Endothelial cell of umbilical vein (primary cell): ENCODE results near the gene ZMYM4. TPM values are rescaled to one million over a fixed set of nuclear protein-coding genes. Genes with fewer than 3 reads are reported as not detected.

ENCODE experiments used
- BruUV-seq: library from RNA; stranded (reverse); fragments of 400-500 nt; replicated peaks from 2 replicates; lab custom pipeline; 2021; lab: Mats Ljungman, UMichigan
- CTCF ChIA-PET: fragments of 300-600, 350-600 bp; sonication (Branson Sonifier 250); formaldehyde crosslinking; loops from one replicate; lab custom pipeline; 2021; ENCODE audit warnings: antibody characterized with exemption, inconsistent platforms; lab: Charles Lee
- POLR2A ChIA-PET: fragments of 300-600, 350-600 bp; sonication (Branson Sonifier 250); formaldehyde crosslinking; loops from one replicate; lab custom pipeline; 2021; ENCODE audit warnings: antibody characterized with exemption, inconsistent platforms; lab: Charles Lee
- DNase-seq: peaks from one replicate; pipeline ENCODE4 v3.0.0-alpha.2; 2011; ENCODE audit warnings: low read depth, low spot score
- FAIRE-seq: peaks from 2 replicates; lab custom pipeline; 2011; peaks lifted over from hg19 to GRCh38; lab: Jason Lieb, UNC
- H2AFZ ChIP-seq: 2 replicates; pipeline ENCODE4 v1.6.0; 2012; ENCODE audit warnings: low read depth, low read length, control low read depth, inconsistent platforms
- H3K27ac ChIP-seq: 2 replicates; pipeline ENCODE4 v1.5.1; 2011; ENCODE audit warnings: low read depth, mild to moderate bottlenecking, control low read depth, low read length, moderate library complexity; ENCODE audit not compliant: insufficient read depth
- H3K27me3 ChIP-seq, 2 experiments: 2 replicates each; pipeline versions ENCODE4 v1.6.0 to v1.6.1; 2011; ENCODE audit warnings: low read length in 2 of 2, mixed read lengths in 1 of 2; ENCODE audit not compliant: control insufficient read depth in 2 of 2, insufficient read depth in 2 of 2
- H3K36me3 ChIP-seq, 2 experiments: 2 replicates in 1 of 2; 3 replicates in 1 of 2; pipeline ENCODE4 v1.5.1; 2011; ENCODE audit warnings: low read length in 2 of 2, mild to moderate bottlenecking in 1 of 2, moderate library complexity in 1 of 2; ENCODE audit not compliant: control insufficient read depth in 2 of 2, insufficient read depth in 2 of 2; ENCODE audit errors: extremely low read depth in 1 of 2
- H3K4me1 ChIP-seq: 3 replicates; pipeline ENCODE4 v1.5.1; 2011; ENCODE audit warnings: mild to moderate bottlenecking, low read length; ENCODE audit not compliant: control insufficient read depth, insufficient read depth; ENCODE audit errors: extremely low read depth
- H3K4me2 ChIP-seq: 2 replicates; pipeline ENCODE4 v1.6.1; 2011; ENCODE audit warnings: low read length, control low read depth, mixed read lengths; ENCODE audit not compliant: insufficient read depth
- H3K4me3 ChIP-seq, 3 experiments: fragments of 200-600 bp in 1 of 3; sonication (generic), shearing (Covaris generic) in 1 of 3; replicated peaks in 1 of 3; 2 replicates each; pipeline ENCODE4 v1.5.1; 2011 to 2016; ENCODE audit warnings: control low read depth in 3 of 3, low read length in 3 of 3, mild to moderate bottlenecking in 2 of 3, inconsistent platforms in 1 of 3, low read depth in 1 of 3, moderate library complexity in 1 of 3; ENCODE audit not compliant: insufficient read depth in 1 of 3
- H3K79me2 ChIP-seq: 2 replicates; pipeline ENCODE4 v1.6.0; 2012; ENCODE audit warnings: low read length, inconsistent platforms; ENCODE audit not compliant: control insufficient read depth, insufficient read depth
- H3K9ac ChIP-seq: replicated peaks from 2 replicates; pipeline ENCODE3; 2011; ENCODE audit warnings: low read length, control low read depth; ENCODE audit not compliant: insufficient read depth; ENCODE audit errors: extremely low read depth
- H3K9me1 ChIP-seq: replicated peaks from 3 replicates; pipeline ENCODE4 v1.6.0; 2011; ENCODE audit warnings: mild to moderate bottlenecking, low read length; ENCODE audit not compliant: control insufficient read depth, insufficient read depth; ENCODE audit errors: extremely low read depth
- H3K9me3 ChIP-seq: replicated peaks from 2 replicates; pipeline ENCODE4 v1.5.1; 2012; ENCODE audit warnings: low read length, inconsistent platforms; ENCODE audit not compliant: control insufficient read depth, insufficient read depth
- H4K20me1 ChIP-seq: replicated peaks from 2 replicates; pipeline ENCODE3; 2011; ENCODE audit warnings: mild to moderate bottlenecking, low read length; ENCODE audit not compliant: control insufficient read depth, insufficient read depth; ENCODE audit errors: extremely low read depth
- CTCF ChIP-seq, 2 donors: IDR thresholded peaks; 1 replicate in 1 of 2; 2 replicates in 1 of 2; pipeline ENCODE4 v1.5.1; 2011; ENCODE audit warnings: low read length in 2 of 2, mild to moderate bottlenecking in 2 of 2, moderate library complexity in 2 of 2, control low read depth in 1 of 2, inconsistent platforms in 1 of 2, low read depth in 1 of 2; ENCODE audit not compliant: insufficient read depth in 1 of 2; ENCODE audit errors: extremely low read depth in 1 of 2
- EZH2 ChIP-seq: IDR thresholded peaks from 2 replicates; pipeline ENCODE4 v1.6.1; 2012; ENCODE audit warnings: borderline replicate concordance, low read depth, mild to moderate bottlenecking, moderate library complexity, low read length, inconsistent platforms; ENCODE audit not compliant: severe bottlenecking
- FOS ChIP-seq: IDR thresholded peaks from 2 replicates; pipeline ENCODE4 v1.6.1; 2011; ENCODE audit warnings: mild to moderate bottlenecking, low read length, moderate library complexity, borderline replicate concordance; ENCODE audit not compliant: insufficient read depth
- GATA2 ChIP-seq: IDR thresholded peaks from 2 replicates; pipeline ENCODE4 v1.7.0; 2011; ENCODE audit warnings: low read depth, mild to moderate bottlenecking, moderate library complexity, mixed read lengths, low read length; ENCODE audit not compliant: insufficient read length, insufficient read depth
- JUN ChIP-seq: IDR thresholded peaks from 2 replicates; pipeline ENCODE4 v1.6.1; 2011; ENCODE audit warnings: borderline replicate concordance, low read depth; ENCODE audit not compliant: insufficient read length, insufficient read depth
- MAX ChIP-seq: IDR thresholded peaks from 2 replicates; pipeline ENCODE4 v1.6.1; 2011; ENCODE audit not compliant: insufficient read depth, insufficient read length
- MYC ChIP-seq: IDR thresholded peaks from one replicate; pipeline ENCODE4 v1.6.1; 2011; ENCODE audit warnings: mild to moderate bottlenecking, low read depth, low read length
- POLR2A ChIP-seq: IDR thresholded peaks from 2 replicates; pipeline ENCODE4 v1.6.1; 2012; ENCODE audit warnings: low read depth, mild to moderate bottlenecking, control low read depth, low read length
- POLR2AphosphoS5 ChIP-seq: IDR thresholded peaks from 2 replicates; pipeline ENCODE4 v1.6.1; 2012; ENCODE audit warnings: low read depth, mild to moderate bottlenecking, control low read depth, low read length, moderate library complexity; ENCODE audit not compliant: insufficient read depth
- dilution Hi-C: fragments of 300-500 bp; cut with MboI; formaldehyde crosslinking; loops from one replicate; pipeline ENCODE4 v1.15.0; 2019; ENCODE audit warnings: low sequenced_read_pairs; ENCODE audit not compliant: extremely low pct_ligation_motif_present
- intact Hi-C: fragments of 100-400 bp; cut with micrococcal nuclease; formaldehyde crosslinking; loops from one replicate; pipeline ENCODE4 v1.10.0; 2022
- polyA plus RNA-seq, 4 experiments: library from polyadenylated mRNA; depleted of rRNA in 3 of 4; stranded (reverse) in 3 of 4; unstranded in 1 of 4; fragments of >200 nt; gene quantifications; 2 replicates each; pipeline versions ENCODE4 v1.2.1 to v1.2.3, GENCODE V29; 2011 to 2012; ENCODE audit warnings: missing spikeins in 1 of 4
- total RNA-seq: library from RNA; stranded (reverse); gene quantifications from 2 replicates; pipeline ENCODE4 v1.2.3, GENCODE V29; 2021

Gene ZMYM4
- total and polyA plus RNA-seq, 2 donors (not counting 3 experiments of a cell fraction or from before 2014, with no cell fraction given), result 15.3 to 65.0 TPM

DNA sequence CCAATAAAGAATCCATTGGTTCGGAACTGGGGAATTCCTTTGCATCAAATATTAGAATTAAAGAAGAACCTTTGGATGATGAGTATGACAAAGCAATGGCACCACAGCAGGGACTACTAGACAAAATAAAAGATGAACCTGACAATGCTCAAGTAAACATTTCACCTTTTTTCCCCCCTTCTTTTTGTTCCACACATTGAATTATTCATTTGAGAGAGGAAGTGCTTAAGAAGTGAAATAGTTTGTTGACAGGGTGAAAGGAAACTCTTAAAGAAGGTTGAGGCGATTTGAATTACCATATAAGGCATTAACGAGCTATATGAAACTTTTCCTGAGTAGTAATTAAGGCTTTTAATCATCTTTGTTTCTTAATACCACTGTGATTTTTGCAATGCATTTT, 93.1 kb downstream of the ZMYM4 start:
- H4K20me1 ChIP-seq, result no peaks in the 10 kb centered on the region
- peak overlapping the region; percentile 24 for H3K4me2 ChIP-seq
- H3K9ac ChIP-seq, result no peak overlapping the region
- peak overlapping the region; percentile 7 for H3K27ac ChIP-seq
- no peak overlapping the region for H2AFZ ChIP-seq
- CTCF ChIA-PET, result interaction anchor here (1.8 kb wide), 1 partner anchor 14 kb away, joined by 6 read pairs; no protein-coding TSS in a partner anchor
- DNase-seq (peak; percentile 31), FAIRE-seq (no peak)
- POLR2A ChIA-PET, result no interaction called here
- H3K79me2 ChIP-seq, result peaks cover 7% of the 10 kb centered on the region
- TF ChIP-seq FOS (no peak), JUN (no peak), POLR2AphosphoS5 (no peak), GATA2 (no peak), MAX (no peak), MYC (no peak), EZH2 (no peak), CTCF (IDR thresholded peaks at IDR 0.05; ENCODE audit: extremely low read depth in 1 of 2, insufficient read depth in 1 of 2, low read depth in 1 of 2, low read length in 2 of 2) (no peak), POLR2A (no peak)
- H3K9me3 ChIP-seq, result no peaks in the 10 kb centered on the region
- intact Hi-C loops (loop anchor here (2.0 kb wide), 1 partner anchor 51 kb away; no protein-coding TSS in a partner anchor), dilution Hi-C loops (no loop called here)
- H3K27me3 ChIP-seq, result no peaks in the 10 kb centered on the region
- H3K36me3 ChIP-seq, result peaks cover 0 to 3% of the 10 kb centered on the region in 2 experiments
- BruUV-seq, result no TSS peak
- H3K4me3 ChIP-seq, result no peak overlapping the region
- peaks cover 8% of the 10 kb centered on the region for H3K4me1 ChIP-seq
- no peaks in the 10 kb centered on the region for H3K9me1 ChIP-seq
